Loucy (cell line): ENCODE measurements around the gene CACNA2D4.

Experiments
- H2AFZ ChIP-seq: fragments of 200-600 bp; sonication (generic); 2 replicates; pipeline ENCODE4 v1.6.0; 2016; ENCODE audit warnings: antibody characterized with exemption, mild to moderate bottlenecking, low read length, moderate library complexity
- H3F3A ChIP-seq: fragments of 200-600 bp; 2 replicates; pipeline ENCODE4 v1.6.0; 2016; ENCODE audit warnings: antibody characterized with exemption, low read depth, mild to moderate bottlenecking
- H3K27me3 ChIP-seq: fragments of 200-600 bp; sonication (generic); 2 replicates; pipeline ENCODE4 v1.6.1; 2014; ENCODE audit warnings: low read length, mild to moderate bottlenecking; ENCODE audit not compliant: insufficient read depth, poor library complexity, severe bottlenecking
- H3K36me3 ChIP-seq: fragments of 200-600 bp; sonication (generic); 2 replicates; pipeline ENCODE4 v1.6.1; 2016; ENCODE audit warnings: low read length; ENCODE audit not compliant: insufficient read depth
- H3K4me1 ChIP-seq: fragments of 200-600 bp; sonication (generic); 2 replicates; pipeline ENCODE4 v1.5.1; 2014; ENCODE audit warnings: low read length, mild to moderate bottlenecking; ENCODE audit not compliant: insufficient read depth, poor library complexity, severe bottlenecking
- H3K4me2 ChIP-seq: fragments of 200-600 bp; sonication (generic); 2 replicates; pipeline ENCODE4 v1.6.0; 2014; ENCODE audit warnings: antibody characterized with exemption, low read length, low read depth, mild to moderate bottlenecking; ENCODE audit not compliant: poor library complexity, severe bottlenecking
- H3K4me3 ChIP-seq: fragments of 200-600 bp; sonication (generic); 2 replicates; pipeline ENCODE4 v1.5.1; 2014; ENCODE audit warnings: low read length, mild to moderate bottlenecking, mixed read lengths; ENCODE audit not compliant: poor library complexity, severe bottlenecking
- H3K79me2 ChIP-seq: fragments of 200-600 bp; sonication (generic); 2 replicates; pipeline ENCODE4 v1.6.1; 2014; ENCODE audit warnings: low read length; ENCODE audit not compliant: insufficient read depth
- H3K9ac ChIP-seq: fragments of 200-600 bp; sonication (generic); 2 replicates; pipeline ENCODE4 v1.6.0; 2014; ENCODE audit warnings: mild to moderate bottlenecking, low read depth, low read length, moderate library complexity; ENCODE audit not compliant: poor library complexity, severe bottlenecking
- H3K9me2 ChIP-seq: fragments of 200-600 bp; sonication (generic); replicated peaks from 2 replicates; pipeline ENCODE4 v1.6.1; 2016; ENCODE audit warnings: low read depth, low read length, mixed read lengths
- H3K9me3 ChIP-seq: fragments of 200-600 bp; sonication (generic); 2 replicates; pipeline ENCODE4 v1.6.1; 2014; ENCODE audit warnings: mild to moderate bottlenecking, antibody characterized with exemption, low read length, low read depth; ENCODE audit not compliant: insufficient read depth
- H4K20me1 ChIP-seq: fragments of 200-600 bp; sonication (generic); 2 replicates; pipeline ENCODE4 v1.6.0; 2014; ENCODE audit warnings: antibody characterized with exemption, low read length, mild to moderate bottlenecking; ENCODE audit not compliant: insufficient read depth, poor library complexity, severe bottlenecking
- EZH2phosphoT487 ChIP-seq: fragments of 200-600 bp; IDR thresholded peaks from 2 replicates; pipeline ENCODE4 v1.6.1; 2018; ENCODE audit warnings: antibody characterized with exemption, mild to moderate bottlenecking, moderate library complexity, borderline replicate concordance
- TF ChIP-seq, protein P1 (sequence below): fragments of 200-600 bp; sonication (generic); conservative IDR thresholded peaks from 2 replicates; pipeline ENCODE4 v1.5.1; 2014; ENCODE audit warnings: mild to moderate bottlenecking, antibody characterized with exemption, low read length

The CACNA2D4 gene

DNA sequence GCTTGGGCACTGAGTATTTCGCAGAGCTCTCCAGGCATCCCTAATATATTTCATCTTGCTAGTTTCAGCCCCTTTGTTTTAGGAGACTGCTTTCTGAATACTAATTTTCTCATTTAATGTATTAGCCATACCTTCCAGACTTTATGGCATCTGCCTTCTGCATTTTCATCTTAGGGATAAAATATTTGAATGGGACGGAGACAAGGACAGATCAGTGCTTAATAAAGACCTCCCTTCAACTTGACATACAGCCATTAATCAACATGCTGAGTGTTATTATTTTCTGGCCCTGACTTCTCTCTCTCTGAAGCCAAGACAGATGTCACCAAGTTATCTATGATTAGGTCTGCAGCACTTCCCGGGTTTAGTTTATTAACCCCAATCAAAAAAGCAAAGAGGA lies 42.4 kb downstream of the CACNA2D4 start:
- Histone ChIP-seq H3K9me2 (no peaks in the 10 kb centered on the region), H4K20me1 (no peaks in the 10 kb centered on the region), H3F3A (no peaks in the 10 kb centered on the region), H3K36me3 (no peaks in the 10 kb centered on the region), H3K9ac (no peak overlapping the region), H3K4me1 (no peaks in the 10 kb centered on the region), H3K4me3 (no peak overlapping the region), H3K4me2 (no peak overlapping the region), H2AFZ (no peak overlapping the region), H3K79me2 (no peaks in the 10 kb centered on the region), H3K9me3 (no peaks in the 10 kb centered on the region), H3K27me3 (no peaks in the 10 kb centered on the region)
- TF ChIP-seq EZH2phosphoT487 = no peak
- TF ChIP-seq, protein P1, sequence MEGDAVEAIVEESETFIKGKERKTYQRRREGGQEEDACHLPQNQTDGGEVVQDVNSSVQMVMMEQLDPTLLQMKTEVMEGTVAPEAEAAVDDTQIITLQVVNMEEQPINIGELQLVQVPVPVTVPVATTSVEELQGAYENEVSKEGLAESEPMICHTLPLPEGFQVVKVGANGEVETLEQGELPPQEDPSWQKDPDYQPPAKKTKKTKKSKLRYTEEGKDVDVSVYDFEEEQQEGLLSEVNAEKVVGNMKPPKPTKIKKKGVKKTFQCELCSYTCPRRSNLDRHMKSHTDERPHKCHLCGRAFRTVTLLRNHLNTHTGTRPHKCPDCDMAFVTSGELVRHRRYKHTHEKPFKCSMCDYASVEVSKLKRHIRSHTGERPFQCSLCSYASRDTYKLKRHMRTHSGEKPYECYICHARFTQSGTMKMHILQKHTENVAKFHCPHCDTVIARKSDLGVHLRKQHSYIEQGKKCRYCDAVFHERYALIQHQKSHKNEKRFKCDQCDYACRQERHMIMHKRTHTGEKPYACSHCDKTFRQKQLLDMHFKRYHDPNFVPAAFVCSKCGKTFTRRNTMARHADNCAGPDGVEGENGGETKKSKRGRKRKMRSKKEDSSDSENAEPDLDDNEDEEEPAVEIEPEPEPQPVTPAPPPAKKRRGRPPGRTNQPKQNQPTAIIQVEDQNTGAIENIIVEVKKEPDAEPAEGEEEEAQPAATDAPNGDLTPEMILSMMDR = no peak

DNA sequence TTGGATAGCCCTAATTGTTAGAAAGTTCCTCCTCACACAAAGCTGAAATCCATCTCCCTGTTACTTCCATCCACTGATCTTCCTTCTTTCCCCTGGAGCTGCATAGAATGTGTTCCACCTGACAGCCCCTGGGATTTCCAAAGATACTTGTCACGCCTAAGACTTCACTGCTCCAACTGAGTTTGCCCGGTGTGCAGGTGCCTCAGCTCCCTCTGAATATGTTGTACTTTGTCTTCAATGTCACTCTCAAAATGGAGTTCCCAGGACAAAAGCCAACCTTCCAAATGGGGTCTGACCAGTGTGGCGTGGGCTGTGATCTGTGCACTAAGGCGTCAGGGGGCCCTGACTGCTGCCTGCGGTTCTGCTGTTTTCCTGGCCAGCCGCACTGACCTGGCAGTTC lies 42.8 kb downstream of the CACNA2D4 start:
- H2AFZ ChIP-seq = no peak overlapping the region
- no peak overlapping the region for H3K4me2 ChIP-seq
- no peaks in the 10 kb centered on the region for H3K79me2 ChIP-seq
- no peaks in the 10 kb centered on the region for H3K9me2 ChIP-seq
- H3K4me1 ChIP-seq = no peaks in the 10 kb centered on the region
- H3K9ac ChIP-seq = no peak overlapping the region
- TF ChIP-seq, protein P1 = no peak
- no peak for TF ChIP-seq EZH2phosphoT487
- no peaks in the 10 kb centered on the region for H4K20me1 ChIP-seq
- H3K36me3 ChIP-seq = no peaks in the 10 kb centered on the region
- H3K27me3 ChIP-seq = no peaks in the 10 kb centered on the region
- no peak overlapping the region for H3K4me3 ChIP-seq
- H3K9me3 ChIP-seq = no peaks in the 10 kb centered on the region
- H3F3A ChIP-seq = no peaks in the 10 kb centered on the region

- H3K27me3 ChIP-seq = no peaks in the 10 kb centered on the region
- no peak overlapping the region for H3K4me3 ChIP-seq
- H3K4me1 ChIP-seq = no peaks in the 10 kb centered on the region
Observed at GRCh38 chr12:1873531-1874510, 44.6 kb downstream of the CACNA2D4 start.

More at GRCh38 chr12:1873531-1874510, 44.6 kb downstream of the CACNA2D4 start:
- H3K79me2 ChIP-seq = no peaks in the 10 kb centered on the region
- TF ChIP-seq, protein P1 = no peak
- TF ChIP-seq EZH2phosphoT487 = no peak
- H3K9ac ChIP-seq = no peak overlapping the region
- H2AFZ ChIP-seq = no peak overlapping the region
- H3K9me2 ChIP-seq = no peaks in the 10 kb centered on the region
- H4K20me1 ChIP-seq = no peaks in the 10 kb centered on the region
- H3K36me3 ChIP-seq = no peaks in the 10 kb centered on the region
- H3F3A ChIP-seq = no peaks in the 10 kb centered on the region
- H3K4me2 ChIP-seq = no peak overlapping the region
- no peaks in the 10 kb centered on the region for H3K9me3 ChIP-seq
